Duodenal mucosa (tissue), 2 donors: Measurements from ENCODE around the gene AFF3.

ENCODE experiments used
- H3K27ac ChIP-seq: one replicate; pipeline ENCODE4 v1.7.0; 2013; ENCODE audit warnings: low read depth, low read length
- H3K27me3 ChIP-seq, 2 donors: one replicate each; pipeline ENCODE4 v1.7.0; 2013; ENCODE audit warnings: low read length in 2 of 2, control low read depth in 1 of 2; ENCODE audit not compliant: insufficient read depth in 2 of 2, control insufficient read depth in 1 of 2
- H3K36me3 ChIP-seq, 2 donors: one replicate each; pipeline ENCODE4 v1.7.0; 2013; ENCODE audit warnings: low read length in 2 of 2, control low read depth in 1 of 2; ENCODE audit not compliant: insufficient read depth in 2 of 2, control insufficient read depth in 1 of 2
- H3K4me1 ChIP-seq, 2 donors: one replicate each; pipeline ENCODE4 v1.7.0; 2013; ENCODE audit warnings: low read length in 2 of 2, control low read depth in 1 of 2; ENCODE audit not compliant: insufficient read depth in 2 of 2, control insufficient read depth in 1 of 2
- H3K4me3 ChIP-seq, 2 donors: one replicate each; pipeline ENCODE4 v1.7.0; 2013; ENCODE audit warnings: low read length in 2 of 2, low read depth in 1 of 2
- H3K9ac ChIP-seq, 2 donors: one replicate each; pipeline ENCODE4 v1.7.0; 2013; ENCODE audit warnings: low read length in 2 of 2, low read depth in 1 of 2
- H3K9me3 ChIP-seq, 2 donors: one replicate each; pipeline ENCODE4 v1.7.0; 2013; ENCODE audit warnings: low read length in 2 of 2, control low read depth in 1 of 2; ENCODE audit not compliant: control insufficient read depth in 1 of 2

AFF3 gene

DNA sequence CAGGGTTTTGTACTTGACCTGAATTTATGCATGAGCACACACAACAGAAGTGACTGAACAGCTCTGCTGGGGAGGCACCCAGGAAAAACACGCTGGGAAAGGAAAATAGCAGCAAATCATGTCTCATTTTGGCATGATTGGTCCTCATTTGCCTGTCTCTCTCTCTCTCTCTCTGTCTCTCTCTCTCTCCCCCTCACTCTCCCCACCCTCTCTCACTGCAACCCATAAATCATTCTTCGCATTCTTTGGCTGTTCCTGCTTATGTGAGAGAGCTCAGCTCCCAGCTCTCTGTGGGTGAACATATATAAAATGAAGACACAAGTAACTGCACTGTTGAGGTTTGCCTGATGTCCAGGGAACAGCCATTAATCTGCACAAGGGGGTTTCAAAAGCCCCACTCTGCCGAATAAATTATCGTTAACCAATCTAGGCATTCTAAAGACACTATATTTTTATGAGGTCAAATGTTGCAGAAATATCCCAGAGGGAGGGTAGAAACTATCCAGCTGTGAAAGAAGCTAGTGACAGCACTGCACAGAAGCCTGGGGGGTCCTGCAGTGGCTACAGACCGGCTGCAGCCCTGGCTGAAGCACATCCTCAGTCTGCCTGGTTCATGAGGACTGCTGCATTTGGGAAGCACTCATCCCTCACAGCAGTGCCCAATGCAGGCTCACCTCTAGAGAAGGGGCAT lies 260.3 kb downstream of the AFF3 start:
- Histone ChIP-seq H3K27me3 (no peaks in the 10 kb centered on the region), H3K27ac (no peak overlapping the region), H3K36me3 (no peaks in the 10 kb centered on the region), H3K4me3 (no peak overlapping the region), H3K9me3 (no peaks in the 10 kb centered on the region), H3K4me1 (no peaks in the 10 kb centered on the region), H3K9ac (no peak overlapping the region)

DNA sequence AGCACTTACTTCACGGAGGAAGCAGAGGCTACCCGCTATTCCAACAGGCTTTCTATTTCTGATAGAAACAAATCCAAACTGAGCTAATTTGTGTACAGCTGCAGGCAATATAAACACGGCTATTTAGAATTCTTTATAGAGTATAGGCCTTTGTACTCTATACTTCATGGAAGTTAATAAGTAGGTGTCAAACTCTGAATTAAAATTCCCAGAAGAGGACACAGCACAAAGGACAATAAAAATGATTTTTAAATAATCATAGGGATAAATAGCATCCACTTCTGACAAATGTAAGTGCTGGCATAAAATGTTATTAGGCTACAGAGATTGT lies 261.5 kb downstream of the AFF3 start:
- H3K4me1 ChIP-seq, result no peaks in the 10 kb centered on the region
- H3K27me3 ChIP-seq, result no peaks in the 10 kb centered on the region
- no peak overlapping the region for H3K4me3 ChIP-seq
- H3K9ac ChIP-seq, result no peak overlapping the region
- H3K27ac ChIP-seq, result no peak overlapping the region
- H3K9me3 ChIP-seq, result no peaks in the 10 kb centered on the region
- no peaks in the 10 kb centered on the region for H3K36me3 ChIP-seq

DNA sequence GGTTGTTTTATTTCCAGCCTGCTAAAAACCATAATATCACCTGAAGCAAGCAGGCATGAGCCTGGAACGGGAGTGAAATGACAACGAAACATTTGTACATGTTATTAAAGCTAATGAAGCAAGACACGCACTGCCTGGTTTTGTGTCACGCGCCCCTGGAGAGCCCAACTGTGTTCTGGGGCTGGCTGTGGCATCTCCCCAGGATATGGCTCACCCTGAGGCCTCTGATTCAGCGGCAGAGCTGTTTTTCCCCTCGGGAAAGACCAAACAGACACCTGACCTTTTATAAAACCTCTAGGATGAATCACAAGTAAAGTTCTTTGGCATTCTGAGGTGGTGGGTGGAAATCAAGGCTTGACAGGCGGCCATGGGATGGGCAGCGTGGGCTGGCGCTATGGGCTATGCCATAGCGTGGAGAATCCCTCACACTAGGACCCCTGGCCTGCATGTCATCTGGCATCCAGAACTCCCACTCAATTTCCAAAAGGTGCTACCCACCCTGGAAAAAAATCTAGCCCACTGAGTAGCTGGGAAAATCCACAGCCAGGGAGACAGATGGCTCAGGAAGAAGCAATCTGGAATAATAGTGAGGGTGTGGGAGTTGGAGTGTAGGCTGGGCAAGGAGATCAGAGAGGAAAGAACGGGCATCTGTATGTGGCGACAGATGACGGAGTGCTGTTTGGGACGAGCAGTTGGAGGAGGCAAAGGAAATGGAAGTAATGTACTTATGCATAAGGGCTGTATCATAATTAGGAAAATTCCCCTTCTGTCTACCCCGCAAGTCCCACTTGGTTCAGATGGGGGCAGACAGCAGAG lies 262.0 kb downstream of the AFF3 start:
- Histone ChIP-seq H3K9me3 (no peaks in the 10 kb centered on the region), H3K27me3 (no peaks in the 10 kb centered on the region), H3K4me1 (no peaks in the 10 kb centered on the region), H3K9ac (no peak overlapping the region), H3K27ac (no peak overlapping the region), H3K36me3 (no peaks in the 10 kb centered on the region), H3K4me3 (no peak overlapping the region)

GRCh38 chr2:99879481-99879880 lies 262.9 kb downstream of the AFF3 start:
- Histone ChIP-seq H3K27ac (no peak overlapping the region), H3K9ac (no peak overlapping the region), H3K4me1 (no peaks in the 10 kb centered on the region), H3K36me3 (no peaks in the 10 kb centered on the region), H3K4me3 (no peak overlapping the region), H3K27me3 (no peaks in the 10 kb centered on the region), H3K9me3 (no peaks in the 10 kb centered on the region)

GRCh38 chr2:99878581-99879350 lies 263.6 kb downstream of the AFF3 start:
- Histone ChIP-seq H3K4me1 (no peaks in the 10 kb centered on the region), H3K36me3 (no peaks in the 10 kb centered on the region), H3K9ac (no peak overlapping the region), H3K4me3 (no peak overlapping the region), H3K27me3 (no peaks in the 10 kb centered on the region), H3K9me3 (no peaks in the 10 kb centered on the region), H3K27ac (no peak overlapping the region)

GRCh38 chr2:99877963-99878362 lies 264.4 kb downstream of the AFF3 start:
- H3K9me3 ChIP-seq, result no peaks in the 10 kb centered on the region
- H3K4me3 ChIP-seq, result no peak overlapping the region
- no peaks in the 10 kb centered on the region for H3K4me1 ChIP-seq
- no peaks in the 10 kb centered on the region for H3K27me3 ChIP-seq
- no peak overlapping the region for H3K27ac ChIP-seq
- no peaks in the 10 kb centered on the region for H3K36me3 ChIP-seq
- H3K9ac ChIP-seq, result no peak overlapping the region

- Histone ChIP-seq H3K4me3 (no peak overlapping the region), H3K36me3 (no peaks in the 10 kb centered on the region), H3K27me3 (no peaks in the 10 kb centered on the region)
These were observed 265.4 kb downstream of the AFF3 start for GRCh38 chr2:99876956-99877355.

GRCh38 chr2:99875627-99876201 lies 266.7 kb downstream of the AFF3 start:
- H3K36me3 ChIP-seq, result no peaks in the 10 kb centered on the region
- H3K27ac ChIP-seq, result no peak overlapping the region
- H3K27me3 ChIP-seq, result no peaks in the 10 kb centered on the region
- no peaks in the 10 kb centered on the region for H3K4me1 ChIP-seq
- no peaks in the 10 kb centered on the region for H3K9me3 ChIP-seq
- no peak overlapping the region for H3K4me3 ChIP-seq
- H3K9ac ChIP-seq, result no peak overlapping the region

More at GRCh38 chr2:99876956-99877355, 265.4 kb downstream of the AFF3 start:
- H3K4me1 ChIP-seq, result no peaks in the 10 kb centered on the region
- H3K9ac ChIP-seq, result no peak overlapping the region
- no peaks in the 10 kb centered on the region for H3K9me3 ChIP-seq
- no peak overlapping the region for H3K27ac ChIP-seq

GRCh38 chr2:99868260-99868659 lies 274.1 kb downstream of the AFF3 start:
- no peak overlapping the region for H3K4me3 ChIP-seq
- no peak overlapping the region for H3K27ac ChIP-seq
- no peaks in the 10 kb centered on the region for H3K9me3 ChIP-seq
- peaks cover 0 to 3% of the 10 kb centered on the region in 2 donors for H3K27me3 ChIP-seq
- H3K9ac ChIP-seq, result no peak overlapping the region
- H3K4me1 ChIP-seq, result no peaks in the 10 kb centered on the region
- no peaks in the 10 kb centered on the region for H3K36me3 ChIP-seq

DNA sequence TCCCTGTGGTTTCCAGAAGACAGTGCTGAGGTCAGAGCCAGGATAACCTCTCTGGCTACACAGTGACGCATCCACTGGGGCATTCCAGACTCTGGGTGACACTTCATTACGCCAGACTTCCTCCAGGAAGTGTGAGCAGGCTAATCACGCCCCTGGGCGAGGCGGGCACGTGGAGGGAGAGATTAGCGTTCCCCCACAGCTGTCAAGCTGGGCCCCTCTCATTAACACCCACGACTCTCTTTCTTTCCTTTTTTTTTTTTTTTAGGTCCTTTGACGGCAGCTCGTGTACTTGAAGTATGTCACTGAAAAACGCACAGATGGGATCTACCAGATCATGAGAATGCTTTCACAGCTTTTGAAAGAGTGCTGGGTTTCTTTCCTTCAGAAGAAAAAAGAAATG lies 274.6 kb downstream of the AFF3 start:
- Histone ChIP-seq H3K27me3 (peaks cover 0 to 3% of the 10 kb centered on the region in 2 donors), H3K4me3 (no peak overlapping the region), H3K36me3 (no peaks in the 10 kb centered on the region), H3K27ac (no peak overlapping the region), H3K9me3 (no peaks in the 10 kb centered on the region), H3K9ac (no peak overlapping the region), H3K4me1 (no peaks in the 10 kb centered on the region)
